H1 (cell line): ENCODE results near the gene B3GALT4. TPM values are rescaled to one million over a fixed set of nuclear protein-coding genes. Genes with fewer than 3 reads are reported as not detected.

Experiments
- CTCF ChIA-PET: fragments of 300-600 bp; sonication (Branson Sonifier 250); formaldehyde crosslinking; loops from one replicate; lab custom pipeline; 2021; ENCODE audit not compliant: partially characterized antibody; lab: Charles Lee
- POLR2A ChIA-PET: fragments of 300-600 bp; sonication (Branson Sonifier 250); formaldehyde crosslinking; loops from one replicate; lab custom pipeline; 2021; ENCODE audit warnings: inconsistent platforms; ENCODE audit not compliant: partially characterized antibody; lab: Charles Lee
- DNase-seq, 2 experiments: peaks; one replicate each; pipeline versions ENCODE4 v3.0.0 to v3.0.0-alpha.2; 2010 to 2022; ENCODE audit warnings: low spot score in 2 of 2, low read depth in 1 of 2, mixed read lengths in 1 of 2
- FAIRE-seq: peaks from 2 replicates; lab custom pipeline; 2011; peaks lifted over from hg19 to GRCh38; lab: Jason Lieb, UNC
- H2AFZ ChIP-seq: 2 replicates; pipeline ENCODE4 v1.8.1; 2012; ENCODE audit warnings: low read length, inconsistent platforms
- H2AK5ac ChIP-seq: 2 replicates; pipeline ENCODE4 v1.6.1; 2013; ENCODE audit warnings: low read depth, low read length
- H2BK120ac ChIP-seq: replicated peaks from 2 replicates; pipeline ENCODE3; 2013; ENCODE audit warnings: low read depth, low read length, inconsistent platforms
- H2BK12ac ChIP-seq: 2 replicates; pipeline ENCODE4 v1.6.1; 2013; ENCODE audit warnings: low read depth, low read length
- H2BK15ac ChIP-seq: 2 replicates; pipeline ENCODE4 v1.6.1; 2013; ENCODE audit warnings: low read length
- H2BK20ac ChIP-seq: 2 replicates; pipeline ENCODE4 v1.6.1; 2013; ENCODE audit warnings: low read length
- H2BK5ac ChIP-seq: 2 replicates; pipeline ENCODE4 v1.6.1; 2013; ENCODE audit warnings: low read depth, low read length
- H3K14ac ChIP-seq: 2 replicates; pipeline ENCODE4 v1.6.1; 2013; ENCODE audit warnings: inconsistent platforms; ENCODE audit not compliant: insufficient read length
- H3K18ac ChIP-seq: 2 replicates; pipeline ENCODE4 v1.6.1; 2013; ENCODE audit warnings: low read length; ENCODE audit errors: extremely low read depth
- H3K23ac ChIP-seq: 2 replicates; pipeline ENCODE4 v1.6.1; 2013; ENCODE audit warnings: inconsistent platforms; ENCODE audit not compliant: insufficient read length
- H3K23me2 ChIP-seq: 2 replicates; pipeline ENCODE4 v1.6.1; 2013; ENCODE audit warnings: low read depth, low read length
- H3K27ac ChIP-seq: 2 replicates; pipeline ENCODE4 v1.6.1; 2011; ENCODE audit warnings: low read depth, low read length, inconsistent platforms
- H3K27me3 ChIP-seq, 4 experiments: replicated peaks in 1 of 4; 1 replicate in 1 of 4; 2 replicates in 3 of 4; pipeline versions ENCODE4 v1.6.1 to v1.8.1; 2011 to 2013; ENCODE audit warnings: low read length in 3 of 4, mild to moderate bottlenecking in 3 of 4, inconsistent platforms in 2 of 4, mixed read lengths in 2 of 4, moderate library complexity in 1 of 4; ENCODE audit not compliant: control insufficient read depth in 3 of 4, insufficient read depth in 3 of 4; ENCODE audit errors: extremely low read depth in 1 of 4
- H3K36me3 ChIP-seq, 4 experiments: 2 replicates each; pipeline versions ENCODE4 v1.6.1 to v1.8.1; 2011 to 2013; ENCODE audit warnings: mild to moderate bottlenecking in 4 of 4, low read length in 3 of 4, moderate library complexity in 2 of 4, control low read depth in 1 of 4, inconsistent platforms in 1 of 4; ENCODE audit not compliant: insufficient read depth in 4 of 4, control insufficient read depth in 2 of 4
- H3K4ac ChIP-seq: replicated peaks from 2 replicates; pipeline ENCODE3; 2013; ENCODE audit warnings: low read length, low read depth, mixed read lengths, inconsistent platforms; ENCODE audit not compliant: insufficient read length
- H3K4me1 ChIP-seq, 4 experiments: replicated peaks in 1 of 4; 1 replicate in 1 of 4; 2 replicates in 3 of 4; pipeline versions ENCODE4 v1.6.1 to v1.8.1; 2011 to 2013; ENCODE audit warnings: low read length in 3 of 4, inconsistent platforms in 2 of 4, mixed read lengths in 1 of 4; ENCODE audit not compliant: insufficient read depth in 4 of 4, control insufficient read depth in 3 of 4
- H3K4me2 ChIP-seq, 2 experiments: 2 replicates each; pipeline versions ENCODE4 v1.6.1 to v1.8.1; 2011 to 2013; ENCODE audit warnings: low read depth in 2 of 2, low read length in 2 of 2, control low read depth in 1 of 2, inconsistent platforms in 1 of 2, mild to moderate bottlenecking in 1 of 2; ENCODE audit not compliant: insufficient read depth in 1 of 2
- H3K4me3 ChIP-seq, 4 experiments: fragments of 200-600, 300-600 bp in 1 of 4; sonication (generic), shearing (Covaris generic), sonication (Bioruptor Twin) in 1 of 4; 2 replicates each; pipeline versions ENCODE4 v1.5.1 to v1.8.1; 2011 to 2016; ENCODE audit warnings: low read length in 4 of 4, low read depth in 3 of 4, control low read depth in 2 of 4, inconsistent platforms in 2 of 4, mild to moderate bottlenecking in 2 of 4, mixed read lengths in 1 of 4, moderate library complexity in 1 of 4; ENCODE audit not compliant: insufficient read depth in 2 of 4; ENCODE audit errors: extremely low read depth in 1 of 4
- H3K56ac ChIP-seq: replicated peaks from 2 replicates; pipeline ENCODE3; 2013; ENCODE audit warnings: low read depth, mild to moderate bottlenecking, mixed read lengths, low read length, inconsistent platforms; ENCODE audit not compliant: insufficient read length
- H3K79me1 ChIP-seq: 2 replicates; pipeline ENCODE4 v1.6.1; 2013; ENCODE audit warnings: low read depth, low read length, control low read depth
- H3K79me2 ChIP-seq, 2 experiments: 2 replicates each; pipeline versions ENCODE4 v1.6.1 to v1.8.1; 2012 to 2013; ENCODE audit warnings: low read length in 2 of 2, mild to moderate bottlenecking in 2 of 2, inconsistent platforms in 1 of 2; ENCODE audit not compliant: insufficient read depth in 2 of 2, control insufficient read depth in 1 of 2
- H3K9ac ChIP-seq, 4 experiments: replicated peaks in 1 of 4; 1 replicate in 1 of 4; 2 replicates in 3 of 4; pipeline versions ENCODE4 v1.6.1 to v1.8.1; 2011 to 2013; ENCODE audit warnings: low read depth in 3 of 4, low read length in 3 of 4, control low read depth in 2 of 4, mild to moderate bottlenecking in 2 of 4, moderate library complexity in 2 of 4, inconsistent platforms in 1 of 4; ENCODE audit errors: extremely low read depth in 1 of 4
- H3K9me3 ChIP-seq, 2 experiments: 2 replicates each; pipeline versions ENCODE4 v1.6.1 to v1.8.1; 2012 to 2013; ENCODE audit warnings: mild to moderate bottlenecking in 2 of 2, moderate library complexity in 2 of 2, control low read depth in 1 of 2, inconsistent platforms in 1 of 2, low read depth in 1 of 2, low read length in 1 of 2, mixed read lengths in 1 of 2; ENCODE audit not compliant: insufficient read depth in 2 of 2
- H4K20me1 ChIP-seq, 2 experiments: replicated peaks in 1 of 2; 2 replicates each; pipeline versions ENCODE3 to v1.8.1; 2011 to 2013; ENCODE audit warnings: inconsistent platforms in 2 of 2, low read length in 2 of 2, mild to moderate bottlenecking in 1 of 2; ENCODE audit not compliant: insufficient read depth in 2 of 2, control insufficient read depth in 1 of 2
- H4K5ac ChIP-seq: 2 replicates; pipeline ENCODE4 v1.6.1; 2013; ENCODE audit warnings: low read length, low read depth, mixed read lengths, inconsistent platforms; ENCODE audit not compliant: insufficient read length
- H4K8ac ChIP-seq: 2 replicates; pipeline ENCODE4 v1.8.0; 2013; ENCODE audit warnings: mild to moderate bottlenecking, moderate library complexity, low read length, inconsistent platforms; ENCODE audit not compliant: insufficient read depth; ENCODE audit errors: extremely low read depth
- H4K91ac ChIP-seq: replicated peaks from 2 replicates; pipeline ENCODE3; 2013; ENCODE audit warnings: low read length, mixed read lengths, inconsistent platforms; ENCODE audit not compliant: insufficient read length
- CHD1 ChIP-seq: IDR thresholded peaks from 2 replicates; pipeline ENCODE4 v1.6.1; 2012; ENCODE audit warnings: low read depth, low read length, improper control_type of control experiment
- KDM1A ChIP-seq: fragments of 200-600, 300-600 bp; sonication (generic); IDR thresholded peaks from 2 replicates; pipeline ENCODE4 v1.7.1; 2016; ENCODE audit warnings: mild to moderate bottlenecking, low read length, borderline replicate concordance
- KDM4A ChIP-seq: IDR thresholded peaks from one replicate; pipeline ENCODE4 v1.7.1; 2012; ENCODE audit warnings: low read depth, mild to moderate bottlenecking, moderate library complexity, low read length, inconsistent platforms; ENCODE audit not compliant: severe bottlenecking
- POU5F1 ChIP-seq: IDR thresholded peaks from 2 replicates; pipeline ENCODE4 v1.6.1; 2011; ENCODE audit warnings: low read depth, mild to moderate bottlenecking, low read length, moderate library complexity
- RNF2 ChIP-seq: fragments of 200-900, 300-1000 bp; sonication (generic); IDR thresholded peaks from 2 replicates; pipeline ENCODE4 v1.7.1; 2016; ENCODE audit warnings: borderline replicate concordance, low read depth, mild to moderate bottlenecking, antibody characterized with exemption, low read length; ENCODE audit not compliant: poor library complexity, severe bottlenecking; ENCODE audit errors: missing control alignments
- SUZ12 ChIP-seq: fragments of 200-600 bp; sonication (generic); IDR thresholded peaks from 2 replicates; pipeline ENCODE4 v1.6.1; 2012; ENCODE audit warnings: mild to moderate bottlenecking, inconsistent platforms, low read length, moderate library complexity, mixed read lengths
- whole genome bisulfite sequencing, 2 experiments: shearing (Covaris generic) in 1 of 2; methylation state at CpG; one replicate each; pipeline versions ENCODE4 v1.1.6 to v1.1.7; 2013 to 2015; ENCODE audit warnings: low lambda C conversion rate in 2 of 2, mixed read lengths in 2 of 2, inconsistent platforms in 1 of 2, low coverage in 1 of 2, missing lambda C conversion rate in 1 of 2; ENCODE audit not compliant: insufficient replicate concordance in 2 of 2, insufficient coverage in 1 of 2, insufficient read length in 1 of 2; ENCODE audit errors: extremely low coverage in 1 of 2, missing lambda C conversion rate in 1 of 2; 5-methylcytosine and 5-hydroxymethylcytosine counted together
- long read RNA-seq, 2 experiments: library from RNA in 1 of 2; library from capped mRNA in 1 of 2; stranded (forward); transcript quantifications; one replicate each; pipeline ENCODE4 v2.0.0, GENCODE V29; 2021; ENCODE audit warnings: inconsistent platforms in 1 of 2
- polyA minus RNA-seq, 3 experiments: library from RNA; depleted of rRNA, polyadenylated mRNA; stranded (reverse); fragments of >200 nt; gene quantifications; 1 replicate in 2 of 3; 2 replicates in 1 of 3; pipeline ENCODE4 v1.2.3, GENCODE V29; 2011
- polyA plus RNA-seq, 7 experiments: library from polyadenylated mRNA; depleted of rRNA in 3 of 7; stranded (reverse) in 5 of 7; unstranded in 2 of 7; fragments of >200 nt in 5 of 7; fragments of 200-250 nt in 2 of 7; gene quantifications; 1 replicate in 5 of 7; 2 replicates in 1 of 7; 4 replicates in 1 of 7; pipeline versions ENCODE4 v1.2.1 to v1.2.3, GENCODE V29; 2011 to 2013; ENCODE audit warnings: missing spikeins in 2 of 7, mixed read lengths in 2 of 7
- total RNA-seq: library from RNA; stranded (reverse); fragmentation: NEBNext Ultra II Directional; extraction: Animal tissue kit (Norgen Biotek cat#: 25700); gene quantifications from 2 replicates; pipeline ENCODE4 v1.2.1, GENCODE V29; 2021

The B3GALT4 gene, protein sequence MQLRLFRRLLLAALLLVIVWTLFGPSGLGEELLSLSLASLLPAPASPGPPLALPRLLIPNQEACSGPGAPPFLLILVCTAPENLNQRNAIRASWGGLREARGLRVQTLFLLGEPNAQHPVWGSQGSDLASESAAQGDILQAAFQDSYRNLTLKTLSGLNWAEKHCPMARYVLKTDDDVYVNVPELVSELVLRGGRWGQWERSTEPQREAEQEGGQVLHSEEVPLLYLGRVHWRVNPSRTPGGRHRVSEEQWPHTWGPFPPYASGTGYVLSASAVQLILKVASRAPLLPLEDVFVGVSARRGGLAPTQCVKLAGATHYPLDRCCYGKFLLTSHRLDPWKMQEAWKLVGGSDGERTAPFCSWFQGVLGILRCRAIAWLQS
- total RNA-seq (3.0 and 4.2 TPM in 2 replicates), polyA plus RNA-seq (2011; rRNA removed) (2.2 and 3.2 TPM in 2 replicates), polyA minus RNA-seq (2011; rRNA and poly(A)+ RNA removed) (2.4 and 2.7 TPM in 2 replicates)
- 2.2 TPM for polyA plus RNA-seq (2011; cell fraction: cytosol; rRNA removed)
- polyA plus RNA-seq (2011; cell fraction: nucleus; rRNA removed) = 3.3 TPM
- polyA plus RNA-seq (2012, experiment 1 of 2) = 1.9 to 2.4 TPM (median 2.1 TPM) in 4 replicates
- 1.9 TPM for polyA plus RNA-seq (2012, experiment 2 of 2)
- polyA plus RNA-seq (2013, experiment 1 of 2) = 1.8 TPM
- 1.6 TPM for polyA plus RNA-seq (2013, experiment 2 of 2)
- polyA minus RNA-seq (2011; cell fraction: cytosol; rRNA and poly(A)+ RNA removed) = 3.4 TPM
- polyA minus RNA-seq (2011; cell fraction: nucleus; rRNA and poly(A)+ RNA removed) = 13.2 TPM
- long read RNA-seq, experiment 1, partial matches to known transcripts = 0 of 4 reads
- long read RNA-seq, experiment 1, other reads (novel, unspliced or antisense) = 0 of 4 reads
- long read RNA-seq, experiment 2, partial matches to known transcripts = 0 of 3 reads
- long read RNA-seq, experiment 2, other reads (novel, unspliced or antisense) = 0 of 3 reads

DNA sequence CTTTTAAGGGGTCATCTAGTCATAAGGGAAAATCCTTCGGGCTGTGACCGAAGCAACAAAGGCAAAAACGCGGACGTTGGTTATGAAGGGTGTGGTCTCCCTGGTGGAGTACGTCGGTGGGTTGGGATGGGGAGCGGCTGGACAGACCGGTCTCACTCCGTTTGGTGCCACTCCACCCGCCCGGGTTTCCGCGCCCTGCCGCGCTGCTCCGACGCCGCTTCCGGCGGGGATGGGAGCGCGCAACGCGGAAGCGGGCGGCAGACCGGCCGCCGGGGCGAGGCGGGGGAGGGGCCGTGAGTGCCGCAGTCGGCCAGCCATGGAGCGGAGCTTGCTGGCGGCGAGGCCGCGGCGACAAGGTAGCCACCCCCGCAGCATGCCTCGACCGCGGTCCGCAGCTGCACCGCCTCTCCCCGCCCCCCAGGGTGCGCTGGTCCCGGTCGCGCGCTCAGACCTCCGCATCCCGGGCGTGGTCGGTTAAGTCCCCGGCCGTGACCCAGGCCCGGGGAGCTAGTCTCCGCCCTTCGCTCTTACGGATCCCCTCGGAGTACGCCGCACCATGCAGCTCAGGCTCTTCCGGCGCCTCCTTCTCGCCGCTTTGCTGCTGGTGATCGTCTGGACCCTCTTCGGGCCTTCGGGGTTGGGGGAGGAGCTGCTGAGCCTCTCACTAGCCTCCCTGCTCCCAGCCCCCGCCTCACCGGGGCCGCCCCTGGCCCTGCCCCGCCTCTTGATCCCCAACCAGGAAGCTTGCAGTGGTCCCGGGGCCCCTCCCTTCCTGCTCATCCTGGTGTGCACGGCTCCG lies at the start of gene B3GALT4:
B3GALT4 (plus strand) TSS at position 260 of the 799 bp plus-strand sequence; CDS start at position 557, 297 bp downstream.
- H2AK5ac ChIP-seq = no peak within 1 kb of the TSS
- H3K56ac ChIP-seq = peak within 1 kb of the TSS; percentile 33
- H3K9me3 ChIP-seq = no peaks in the 10 kb centered on the region
- H4K20me1 ChIP-seq = peaks cover 13 to 19% of the 10 kb centered on the region in 2 experiments
- H3K23ac ChIP-seq = no peak within 1 kb of the TSS
- peak within 1 kb of the TSS; percentile 58 for H4K91ac ChIP-seq
- H3K23me2 ChIP-seq = peaks cover 22% of the 10 kb centered on the region
- peak within 1 kb of the TSS; percentile 79 for H4K8ac ChIP-seq
- CTCF ChIA-PET = interaction anchor here (0.6 to 8.0 kb wide), 16 partner anchors 13 to 341 kb away, joined by 3 to 81 read pairs (median 3); partner anchors contain the start of genes PFDN6, RGL2, TAPBP and WDR46
- H3K9ac ChIP-seq = peak within 1 kb of the TSS in 3 of 4 experiments; percentile 41 to 59 (median 49); a peak in 6 of 7 replicates
- H2AFZ ChIP-seq = no peak within 1 kb of the TSS
- H3K4me1 ChIP-seq = peaks cover 3 to 35% (median 12%) of the 10 kb centered on the region in 4 experiments
- H3K18ac ChIP-seq = peak within 1 kb of the TSS; percentile 91
- peaks cover 6% of the 10 kb centered on the region; the same call in 1 of the 2 replicates for H3K79me1 ChIP-seq
- H3K79me2 ChIP-seq = peaks cover 25 to 34% of the 10 kb centered on the region in 2 experiments
- H3K27me3 ChIP-seq = no peaks in the 10 kb centered on the region
- peak within 1 kb of the TSS; percentile 86 to 96 for H3K4me2 ChIP-seq
- FAIRE-seq (no peak), DNase-seq (peak; percentile 86 to 89)
- H3K27ac ChIP-seq = peak within 1 kb of the TSS; percentile 55; the same call in 1 of the 2 replicates
- H2BK5ac ChIP-seq = peak within 1 kb of the TSS; percentile 86
- no peak within 1 kb of the TSS for H3K14ac ChIP-seq
- H2BK15ac ChIP-seq = no peak within 1 kb of the TSS; the same call in 1 of the 2 replicates
- POLR2A ChIA-PET = interaction anchor here (0.6 to 12.0 kb wide), 39 partner anchors 8 to 417 kb away, joined by 3 to 337 read pairs (median 5); partner anchors contain the start of genes BRD2, CUTA, HSD17B8 and PFDN6
- peak within 1 kb of the TSS; percentile 65; the same call in 1 of the 2 replicates for H2BK12ac ChIP-seq
- peak within 1 kb of the TSS; percentile 84 for H4K5ac ChIP-seq
- peaks cover 19 to 48% (median 41%) of the 10 kb centered on the region in 4 experiments; a peak in 7 of 8 replicates for H3K36me3 ChIP-seq
- H3K4ac ChIP-seq = peak within 1 kb of the TSS; percentile 66
- no peak within 1 kb of the TSS for H2BK120ac ChIP-seq
- no peak within 1 kb of the TSS for H2BK20ac ChIP-seq
- peak within 1 kb of the TSS; percentile 52 to 81 (median 59) for H3K4me3 ChIP-seq
- WGBS, 2 experiments = 4% methylated on average over 63 of the region's 80 CpGs; no CpG with 5 or more reads in 1 of the 2 experiments
- TF ChIP-seq RNF2 = no peak
- no peak for TF ChIP-seq KDM1A
- no peak for TF ChIP-seq SUZ12
- no peak for TF ChIP-seq CHD1
- no peak for TF ChIP-seq KDM4A
- TF ChIP-seq POU5F1 = no peak
